AG10803 (cell line): ENCODE measurements around the gene GAP43.

Experiments used
- DNase-seq: peaks from one replicate; pipeline ENCODE4 v3.0.0; 2010; ENCODE audit warnings: low read depth
- H3K4me3 ChIP-seq: 2 replicates; pipeline ENCODE4 v1.5.1; 2011; ENCODE audit warnings: mild to moderate bottlenecking, low read length, control low read depth
- CTCF ChIP-seq: conservative IDR thresholded peaks from 2 replicates; pipeline ENCODE4 v1.5.1; 2011; ENCODE audit warnings: mild to moderate bottlenecking, low read length, control low read depth, inconsistent platforms

Gene GAP43

DNA sequence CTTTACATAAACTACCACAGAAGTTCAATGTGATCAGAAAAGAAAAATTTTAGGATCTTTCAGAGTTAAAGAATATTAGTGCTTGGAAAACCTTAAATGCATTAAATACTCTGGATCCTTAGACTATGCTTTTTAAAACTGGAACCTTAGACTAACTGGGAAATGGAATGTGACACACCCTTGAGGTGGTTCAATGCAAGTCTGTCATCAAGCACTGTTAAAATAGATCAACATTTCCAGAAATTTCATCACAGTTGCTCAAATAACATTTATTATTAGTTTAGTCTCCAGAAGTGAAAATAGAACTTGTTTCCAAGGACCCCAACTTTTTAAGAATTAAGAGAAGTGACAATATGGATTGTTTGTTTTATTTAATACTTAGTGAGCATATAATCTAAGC is 71.8 kb downstream of the GAP43 start:
- peak; percentile 20 for DNase-seq
- TF ChIP-seq CTCF: no peak
- no peak overlapping the region for H3K4me3 ChIP-seq

DNA sequence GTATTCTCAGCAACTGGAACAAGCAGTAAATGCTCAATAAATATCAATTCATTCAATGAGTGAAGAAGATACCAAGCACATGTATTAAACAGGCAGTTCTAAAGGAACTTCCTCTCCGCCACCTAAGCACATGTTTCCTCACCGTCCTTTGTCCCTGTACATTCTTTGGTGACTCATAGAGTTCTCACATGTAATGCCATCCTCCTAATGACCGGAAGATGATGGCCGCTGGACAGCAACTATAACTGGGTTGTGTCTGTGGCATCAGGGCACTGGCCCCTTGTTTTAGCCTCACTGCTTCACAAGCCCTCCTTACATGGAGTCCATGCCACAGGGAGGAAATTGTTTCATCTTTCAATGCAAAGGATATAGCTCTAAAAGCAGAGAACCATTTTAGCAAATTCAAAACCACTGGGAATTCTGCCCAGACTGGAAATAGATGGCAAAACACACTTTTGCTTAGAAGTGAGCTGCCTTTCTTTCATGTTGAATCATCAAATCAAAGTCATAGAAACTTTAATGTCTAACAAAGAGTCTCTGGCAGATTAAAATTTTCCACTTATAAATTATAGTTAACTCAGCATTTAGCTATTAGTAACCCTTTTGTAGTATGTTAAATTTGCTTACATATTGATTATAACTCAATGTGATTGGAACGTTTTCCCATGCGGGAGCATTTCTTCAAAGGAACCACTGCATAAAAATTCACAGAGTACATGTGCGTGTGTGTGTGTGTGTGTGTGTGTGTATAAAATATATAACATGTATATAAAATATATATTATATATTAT is 74.1 kb downstream of the GAP43 start:
- DNase-seq: no peak
- no peak overlapping the region for H3K4me3 ChIP-seq
- no peak for TF ChIP-seq CTCF

- peak; percentile 40 for DNase-seq
- H3K4me3 ChIP-seq: no peak overlapping the region
- no peak for TF ChIP-seq CTCF
Measured at GRCh38 chr3:115698851-115699591, 75.7 kb downstream of the GAP43 start.

DNA sequence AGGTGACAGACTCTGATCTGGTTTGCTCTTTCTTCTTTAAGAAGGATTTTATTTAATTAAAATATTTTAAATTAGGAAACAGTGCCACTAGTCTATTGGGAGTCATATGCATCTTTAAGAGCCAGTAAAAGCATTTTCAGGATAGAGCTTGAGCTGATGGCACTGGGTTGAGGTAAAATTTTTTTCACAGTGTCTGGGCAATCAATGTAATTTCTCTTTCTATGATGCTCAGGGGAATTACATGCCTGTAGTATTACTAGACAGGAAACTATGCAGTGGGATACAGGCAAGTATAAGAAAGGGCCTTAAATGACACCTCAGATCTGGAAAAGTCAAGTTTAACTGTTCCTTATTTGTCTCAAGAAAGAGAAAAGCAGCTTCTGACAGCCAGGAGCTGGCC is 76.4 kb downstream of the GAP43 start:
- DNase-seq: peak; percentile 76
- H3K4me3 ChIP-seq: no peak overlapping the region
- no peak for TF ChIP-seq CTCF

- no peak for DNase-seq
- no peak for TF ChIP-seq CTCF
- H3K4me3 ChIP-seq: no peak overlapping the region
Measured at GRCh38 chr3:115702598-115702997, 79.3 kb downstream of the GAP43 start.

DNA sequence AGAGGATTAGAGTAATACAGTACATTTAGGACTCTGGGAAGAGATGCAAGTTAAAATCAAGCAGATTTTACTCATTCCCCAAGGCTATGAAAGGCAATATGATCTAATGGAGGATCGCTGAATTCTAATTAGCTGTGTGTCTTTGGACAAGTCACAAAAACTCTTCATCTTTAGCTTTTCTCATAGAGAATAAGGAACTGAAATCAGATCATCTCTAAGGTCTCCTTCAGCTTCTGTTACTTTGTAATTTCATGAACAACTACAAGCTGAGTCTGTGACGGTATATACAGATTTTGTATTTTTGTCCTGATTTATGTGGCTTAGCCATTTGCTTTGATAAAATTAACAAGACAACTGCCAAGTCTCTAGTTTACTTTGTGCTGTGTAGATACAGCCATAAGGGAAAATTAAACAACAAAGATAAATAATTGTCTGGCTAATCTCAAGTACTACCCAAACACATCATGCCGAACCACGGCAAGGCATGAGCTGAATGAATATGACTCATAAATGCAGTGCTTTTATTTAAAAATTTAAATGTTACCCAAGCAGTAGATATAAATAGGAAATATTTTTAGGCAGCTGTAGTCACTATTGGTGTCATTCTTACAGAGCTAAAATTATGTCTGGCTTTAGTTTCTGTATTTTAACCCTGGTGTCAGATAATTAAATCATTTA is 81.5 kb downstream of the GAP43 start:
- peak; percentile 18 for DNase-seq
- no peak overlapping the region for H3K4me3 ChIP-seq
- no peak for TF ChIP-seq CTCF
